ENCODE results near the gene IRAG1. TPM values are rescaled to one million over a fixed set of nuclear protein-coding genes. Genes with fewer than 3 reads are reported as not detected.

Gene IRAG1
- total and polyA plus RNA-seq, 2 of the 13 experiments (the other 11 are each of a cell fraction or from before 2014, with no cell fraction given), result 0.13 to 0.20 TPM

- TF ChIP-seq ZBTB14 (CRISPR knock-in tag; IDR thresholded peaks at IDR 0.05), result no peak
- TF ChIP-seq ZNF841 (CRISPR knock-in tag; IDR thresholded peaks at IDR 0.05; ENCODE audit: borderline replicate concordance), result no peak
- no peak for TF ChIP-seq MBNL3 (CRISPR knock-in tag; conservative IDR thresholded peaks at IDR 0.05)
- TF ChIP-seq GTF3A (CRISPR knock-in tag; conservative IDR thresholded peaks at IDR 0.05), result no peak
- no peak for TF ChIP-seq ZNF34 (CRISPR knock-in tag; IDR thresholded peaks at IDR 0.05; ENCODE audit: borderline replicate concordance)
- TF ChIP-seq ETV6 (CRISPR knock-in tag; conservative IDR thresholded peaks at IDR 0.05), result no peak
- TF ChIP-seq ZNF549 (CRISPR knock-in tag; IDR thresholded peaks at IDR 0.05), result no peak
- TF ChIP-seq ARHGAP35 (CRISPR knock-in tag; IDR thresholded peaks at IDR 0.05; ENCODE audit: borderline replicate concordance), result no peak
- no peak for TF ChIP-seq EED (CRISPR knock-in tag; IDR thresholded peaks at IDR 0.05)
- TF ChIP-seq ZNF318 (CRISPR knock-in tag; IDR thresholded peaks at IDR 0.05), result no peak
- TF ChIP-seq ZNF562 (CRISPR knock-in tag; IDR thresholded peaks at IDR 0.05; ENCODE audit: borderline replicate concordance), result no peak
- TF ChIP-seq ZNF724P (CRISPR knock-in tag; IDR thresholded peaks at IDR 0.05; ENCODE audit: borderline replicate concordance), result no peak
- TF ChIP-seq ZNF253 (CRISPR knock-in tag; IDR thresholded peaks at IDR 0.05; ENCODE audit: borderline replicate concordance), result no peak
- 0 out of 2 replicates have a peak, but pooled peaks have one; percentile 39 for TF ChIP-seq RXRB (CRISPR knock-in tag; IDR thresholded peaks at IDR 0.05; ENCODE audit: borderline replicate concordance)
- no peak for TF ChIP-seq ZNF180 (CRISPR knock-in tag; IDR thresholded peaks at IDR 0.05; ENCODE audit: borderline replicate concordance, low read depth)
- no peak for TF ChIP-seq RFXANK (CRISPR knock-in tag; IDR thresholded peaks at IDR 0.05)
- TF ChIP-seq TARDBP (CRISPR knock-in tag; IDR thresholded peaks at IDR 0.05), result peak; percentile 60; the same call in 1 of the 2 replicates
- TF ChIP-seq PREB (CRISPR knock-in tag; IDR thresholded peaks at IDR 0.05), result no peak
- TF ChIP-seq SRY (CRISPR knock-in tag; IDR thresholded peaks at IDR 0.05), result no peak
These were observed 42.2 kb upstream of the IRAG1 start (continued) for GRCh38 chr11:10735481-10736475.
